ENCODE data around the gene STPG3. TPM values are rescaled to one million over a fixed set of nuclear protein-coding genes. Genes with fewer than 3 reads are reported as not detected.
"Not testable (repeated sequence)": the region's sequence is repeated elsewhere in the genome, so short reads cannot be mapped to it uniquely, and the experiment has no call there.

Gene STPG3
- total RNA-seq, 4 donors from 2014 or later: not detected

DNA sequence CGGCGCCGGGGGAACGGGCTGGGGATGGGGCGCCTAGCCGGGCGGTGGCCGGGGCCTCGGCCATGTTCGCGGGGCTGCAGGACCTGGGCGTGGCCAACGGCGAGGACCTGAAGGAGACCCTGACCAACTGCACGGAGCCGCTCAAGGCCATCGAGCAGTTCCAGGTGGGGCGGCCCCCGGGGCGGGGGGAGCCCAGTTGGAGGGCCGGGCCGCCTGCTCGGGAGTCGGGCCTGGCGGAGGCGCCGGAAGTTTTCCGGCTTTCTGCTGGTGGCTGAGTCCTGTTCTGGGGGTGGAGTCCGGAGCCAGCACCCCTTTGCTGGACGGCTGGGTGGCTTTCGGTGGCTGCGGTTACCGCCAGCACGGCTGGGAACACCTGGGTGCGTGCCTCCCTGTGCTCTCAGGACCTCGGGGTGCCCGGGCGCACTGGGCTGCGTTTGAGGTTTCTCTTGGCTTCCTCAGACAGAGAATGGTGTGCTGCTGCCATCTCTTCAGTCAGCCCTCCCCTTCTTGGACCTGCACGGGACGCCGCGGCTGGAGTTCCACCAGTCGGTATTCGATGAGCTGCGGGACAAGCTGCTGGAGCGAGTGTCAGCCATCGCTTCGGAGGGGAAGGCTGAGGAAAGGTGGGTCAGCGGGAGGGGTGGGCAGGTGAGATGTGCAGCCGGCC lies 4.5 kb downstream of the STPG3 start:
- peak; percentile 50 for ATAC-seq
- Histone ChIP-seq H3K36me3 (peaks cover 0 to 38% of the 10 kb centered on the region in 2 donors), H3K9me3 (no peaks in the 10 kb centered on the region), H3K27ac (peak overlapping the region in 3 of 4 donors; percentile 84 to 86 (median 85)), H3K4me1 (peaks cover 0 to 31% (median 19%) of the 10 kb centered on the region in 3 donors), H3K27me3 (peaks cover 9% of the 10 kb centered on the region), H3K4me3 (peak overlapping the region; percentile 87 to 90)
- no CpG with 5 or more reads among the region's 51 CpGs for WGBS, 2 donors (ENCODE audit: low coverage in 1 of 2)
- no peak for TF ChIP-seq POLR2AphosphoS5 (IDR thresholded peaks at IDR 0.05)

DNA sequence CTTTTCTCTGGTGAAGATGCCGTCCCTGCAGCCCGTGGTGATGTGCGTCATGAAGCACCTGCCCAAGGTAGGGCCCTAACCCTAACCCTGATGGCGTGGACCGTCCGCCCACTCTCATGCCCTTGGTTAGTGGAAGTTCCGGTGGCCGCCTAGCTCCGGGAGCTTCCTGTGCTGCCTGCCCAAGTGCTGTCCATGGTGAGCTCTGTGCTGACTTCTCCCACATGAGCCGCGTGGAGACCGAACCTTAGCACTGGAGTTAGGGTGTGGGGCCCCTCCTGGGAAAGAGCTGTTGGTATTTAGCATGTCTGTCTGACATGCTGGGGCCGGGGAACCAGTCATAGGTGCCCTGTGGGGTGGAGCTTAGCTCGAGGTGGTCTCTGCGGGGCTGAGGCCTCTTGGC lies 5.3 kb downstream of the STPG3 start:
- Histone ChIP-seq H3K27ac (no peak overlapping the region), H3K4me3 (peak overlapping the region in 1 of 2 donors; percentile 90), H3K4me1 (peaks cover 0 to 31% (median 19%) of the 10 kb centered on the region in 3 donors), H3K27me3 (peaks cover 2% of the 10 kb centered on the region), H3K9me3 (no peaks in the 10 kb centered on the region), H3K36me3 (peaks cover 0 to 41% of the 10 kb centered on the region in 2 donors)
- ATAC-seq: no peak
- TF ChIP-seq POLR2A (IDR thresholded peaks at IDR 0.05) (no peak), EP300 (IDR thresholded peaks at IDR 0.05) (no peak), POLR2AphosphoS5 (IDR thresholded peaks at IDR 0.05) (no peak)
- TF ChIP-seq, protein P1, sequence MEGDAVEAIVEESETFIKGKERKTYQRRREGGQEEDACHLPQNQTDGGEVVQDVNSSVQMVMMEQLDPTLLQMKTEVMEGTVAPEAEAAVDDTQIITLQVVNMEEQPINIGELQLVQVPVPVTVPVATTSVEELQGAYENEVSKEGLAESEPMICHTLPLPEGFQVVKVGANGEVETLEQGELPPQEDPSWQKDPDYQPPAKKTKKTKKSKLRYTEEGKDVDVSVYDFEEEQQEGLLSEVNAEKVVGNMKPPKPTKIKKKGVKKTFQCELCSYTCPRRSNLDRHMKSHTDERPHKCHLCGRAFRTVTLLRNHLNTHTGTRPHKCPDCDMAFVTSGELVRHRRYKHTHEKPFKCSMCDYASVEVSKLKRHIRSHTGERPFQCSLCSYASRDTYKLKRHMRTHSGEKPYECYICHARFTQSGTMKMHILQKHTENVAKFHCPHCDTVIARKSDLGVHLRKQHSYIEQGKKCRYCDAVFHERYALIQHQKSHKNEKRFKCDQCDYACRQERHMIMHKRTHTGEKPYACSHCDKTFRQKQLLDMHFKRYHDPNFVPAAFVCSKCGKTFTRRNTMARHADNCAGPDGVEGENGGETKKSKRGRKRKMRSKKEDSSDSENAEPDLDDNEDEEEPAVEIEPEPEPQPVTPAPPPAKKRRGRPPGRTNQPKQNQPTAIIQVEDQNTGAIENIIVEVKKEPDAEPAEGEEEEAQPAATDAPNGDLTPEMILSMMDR (IDR thresholded peaks at IDR 0.05): no peak
- WGBS, 2 donors (ENCODE audit: low coverage in 1 of 2): no CpG with 5 or more reads among the region's 15 CpGs

DNA sequence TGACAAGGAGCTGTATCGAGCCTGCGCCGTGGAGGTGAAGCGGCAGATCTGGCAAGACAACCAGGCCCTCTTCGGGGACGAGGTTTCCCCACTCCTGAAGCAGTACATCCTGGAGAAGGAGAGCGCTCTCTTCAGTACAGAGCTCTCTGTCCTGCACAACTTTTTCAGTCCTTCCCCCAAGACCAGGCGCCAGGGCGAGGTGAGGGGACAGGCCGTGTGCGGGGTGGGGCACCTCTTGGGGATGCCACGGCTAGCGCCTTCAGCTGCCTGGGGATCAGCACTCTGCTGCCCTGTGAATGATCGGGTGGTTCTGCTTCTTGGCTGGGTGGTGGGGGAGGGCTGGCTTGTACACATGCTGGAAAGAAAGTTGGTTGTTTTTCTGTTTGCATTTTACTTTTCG lies 5.8 kb downstream of the STPG3 start:
- 82% methylated on average over 7 of the region's 15 CpGs; no CpG with 5 or more reads in 1 of the 2 donors for WGBS, 2 donors (ENCODE audit: low coverage in 1 of 2)

DNA sequence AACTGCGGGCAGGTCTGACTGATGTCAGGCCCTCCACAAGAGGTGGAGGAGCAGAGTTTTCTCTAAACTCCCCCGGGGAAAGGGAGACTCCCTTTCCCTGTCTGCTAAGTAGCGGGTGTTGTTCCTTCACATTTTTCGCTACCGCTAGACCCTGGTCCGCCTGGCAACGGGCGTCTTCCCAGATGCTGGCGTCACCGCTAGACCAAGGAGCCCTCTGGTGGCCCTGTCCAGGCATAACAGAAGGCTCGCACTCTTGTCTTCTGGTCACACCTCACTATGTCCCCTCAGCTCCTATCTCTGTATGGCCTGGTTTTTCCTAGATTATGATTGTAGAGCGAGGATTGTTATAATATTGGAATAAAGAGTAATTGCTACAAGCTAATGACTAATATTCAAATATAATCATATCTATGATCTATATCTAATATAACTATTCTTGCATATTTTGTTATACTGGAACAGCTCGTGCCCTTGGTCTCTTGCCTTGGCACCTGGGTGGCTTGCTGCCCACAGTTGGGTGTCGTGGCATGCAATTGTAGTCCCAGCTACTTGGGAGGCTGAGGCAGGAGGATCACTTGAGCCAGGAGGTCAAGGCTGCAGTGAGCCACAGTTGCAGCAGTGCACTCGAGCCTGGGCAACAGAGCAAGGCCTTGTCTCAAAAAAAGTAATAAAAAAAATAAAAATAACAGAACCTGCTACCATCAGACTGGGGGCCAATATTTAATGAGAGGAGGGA lies 11.3 kb downstream of the STPG3 start:
- ATAC-seq, H3K9me3 ChIP-seq, H3K27me3 ChIP-seq, H3K27ac ChIP-seq, H3K4me3 ChIP-seq: not testable (repeated sequence)
- WGBS, 2 donors (ENCODE audit: low coverage in 1 of 2): 46 to 53% methylated on average over 6 to 11 of the region's 15 CpGs
- TF ChIP-seq, protein P1 (IDR thresholded peaks at IDR 0.05): peak in 2 of 4 experiments; percentile 36 to 59
- Histone ChIP-seq H3K36me3 (peaks cover 0 to 72% of the 10 kb centered on the region in 2 donors), H3K4me1 (peaks cover 0 to 10% (median 0%) of the 10 kb centered on the region in 3 donors)

More for the DNA sequence above, 5.8 kb downstream of the STPG3 start:
- no peaks in the 10 kb centered on the region for H3K9me3 ChIP-seq
- no peaks in the 10 kb centered on the region for H3K27me3 ChIP-seq
- peak overlapping the region in 1 of 2 donors; percentile 90 for H3K4me3 ChIP-seq
- no peak overlapping the region for H3K27ac ChIP-seq
- H3K36me3 ChIP-seq: peaks cover 0 to 41% of the 10 kb centered on the region in 2 donors
- H3K4me1 ChIP-seq: peaks cover 0 to 34% (median 19%) of the 10 kb centered on the region in 3 donors
- no peak for ATAC-seq
- TF ChIP-seq, protein P1 (IDR thresholded peaks at IDR 0.05): no peak
- no peak for TF ChIP-seq POLR2A (IDR thresholded peaks at IDR 0.05)
- TF ChIP-seq EP300 (IDR thresholded peaks at IDR 0.05): no peak

DNA sequence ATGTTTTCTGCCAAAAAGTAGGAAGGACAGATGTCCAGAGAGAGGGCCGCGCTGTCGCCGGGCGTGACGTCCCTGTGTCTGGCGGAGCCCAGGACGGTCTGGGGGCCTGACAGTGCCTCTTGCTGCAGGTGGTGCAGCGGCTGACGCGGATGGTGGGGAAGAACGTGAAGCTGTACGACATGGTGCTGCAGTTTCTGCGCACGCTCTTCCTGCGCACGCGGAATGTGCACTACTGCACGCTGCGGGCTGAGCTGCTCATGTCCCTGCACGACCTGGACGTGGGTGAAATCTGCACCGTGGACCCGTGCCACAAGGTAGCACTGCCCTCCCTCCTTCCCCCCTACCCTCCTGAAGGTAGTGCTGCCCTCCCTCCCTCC lies 11.8 kb downstream of the STPG3 start:
- H3K36me3 ChIP-seq: peaks cover 0 to 73% of the 10 kb centered on the region in 2 donors
- H3K27me3 ChIP-seq: no peaks in the 10 kb centered on the region
- no peak overlapping the region for H3K4me3 ChIP-seq
- no peaks in the 10 kb centered on the region for H3K9me3 ChIP-seq
- H3K27ac ChIP-seq: no peak overlapping the region
- 84 to 85% methylated on average over 9 to 14 of the region's 24 CpGs for WGBS, 2 donors (ENCODE audit: low coverage in 1 of 2)
- H3K4me1 ChIP-seq: peaks cover 0 to 14% (median 0%) of the 10 kb centered on the region in 3 donors
- no peak for ATAC-seq
- TF ChIP-seq POLR2A (IDR thresholded peaks at IDR 0.05) (no peak), EP300 (IDR thresholded peaks at IDR 0.05) (no peak), POLR2AphosphoS5 (IDR thresholded peaks at IDR 0.05) (no peak)
- TF ChIP-seq, protein P1 (IDR thresholded peaks at IDR 0.05): no peak
